GM18511 (cell line): ENCODE data around the gene TFAP2C.
"Not testable (repeated sequence)": the region's sequence is repeated elsewhere in the genome, so short reads cannot be mapped to it uniquely, and the experiment has no call there.

ENCODE experiments used
- ATAC-seq: cut with Tn5 transposase; IDR thresholded peaks from one replicate; pipeline ENCODE4 v1.9.1; 2021; ENCODE audit warnings: mild to moderate bottlenecking, moderate library complexity; ENCODE audit not compliant: unreplicated experiment

TFAP2C gene

DNA sequence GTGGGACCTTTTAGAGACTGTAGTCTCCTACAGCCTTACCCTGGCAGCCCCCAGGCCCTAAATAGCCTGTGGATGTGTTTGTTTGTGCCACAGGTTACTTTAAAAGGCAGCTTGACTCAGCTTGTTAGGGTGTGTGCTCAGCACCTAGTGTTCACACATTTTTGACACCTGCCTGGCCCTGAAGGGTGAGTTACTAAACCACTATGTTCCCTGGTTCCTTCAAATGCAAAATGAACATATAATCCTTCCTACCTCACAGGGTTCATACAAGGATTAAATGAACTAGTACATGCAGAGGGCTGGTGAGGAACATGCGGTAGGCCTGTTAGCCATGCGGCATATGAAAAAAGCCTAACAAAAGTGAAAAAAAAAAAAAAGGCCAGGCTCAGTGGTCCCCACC, 14.9 kb upstream of the TFAP2C start:
- no peak for ATAC-seq

DNA sequence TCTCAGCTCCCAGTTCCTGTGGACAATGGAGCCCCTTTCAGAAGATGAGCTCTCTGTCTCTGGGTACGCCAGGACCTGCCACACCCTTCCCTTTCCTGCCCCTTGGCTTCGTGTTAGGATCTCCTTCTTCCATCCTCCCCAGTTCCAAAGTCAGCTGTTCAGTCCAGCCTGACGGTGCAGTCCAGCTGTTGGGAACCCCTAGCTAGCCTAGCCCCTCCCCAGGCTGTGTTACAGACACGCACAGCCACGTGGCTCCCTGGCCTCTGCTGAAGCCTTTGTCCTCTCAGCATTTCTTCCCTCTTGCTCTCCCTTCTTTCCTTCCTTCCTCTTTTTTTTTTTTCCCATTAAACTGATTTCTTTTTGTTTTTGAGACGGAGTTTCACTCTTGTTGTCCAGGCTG, 12.4 kb upstream of the TFAP2C start:
- no peak for ATAC-seq

DNA sequence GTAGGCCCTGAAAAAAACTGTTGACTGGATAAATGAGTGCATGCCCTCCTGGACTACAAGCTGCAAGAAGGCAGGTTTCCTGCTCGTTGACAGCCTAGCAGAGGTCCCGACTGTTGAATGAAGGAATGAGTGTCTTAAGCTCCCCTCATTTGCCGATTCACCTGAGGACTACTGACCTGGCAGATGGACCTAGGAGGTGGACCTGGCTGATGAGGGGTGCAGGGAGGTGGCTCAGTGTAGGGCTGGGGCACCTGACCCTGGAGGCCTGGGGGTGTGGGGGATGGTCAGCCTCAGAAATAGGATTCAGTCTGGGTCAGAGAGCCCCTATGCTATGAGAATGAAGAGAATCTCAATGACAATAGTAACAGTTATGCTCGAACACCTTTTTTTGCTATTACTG, 11.6 kb upstream of the TFAP2C start:
- ATAC-seq: no peak

DNA sequence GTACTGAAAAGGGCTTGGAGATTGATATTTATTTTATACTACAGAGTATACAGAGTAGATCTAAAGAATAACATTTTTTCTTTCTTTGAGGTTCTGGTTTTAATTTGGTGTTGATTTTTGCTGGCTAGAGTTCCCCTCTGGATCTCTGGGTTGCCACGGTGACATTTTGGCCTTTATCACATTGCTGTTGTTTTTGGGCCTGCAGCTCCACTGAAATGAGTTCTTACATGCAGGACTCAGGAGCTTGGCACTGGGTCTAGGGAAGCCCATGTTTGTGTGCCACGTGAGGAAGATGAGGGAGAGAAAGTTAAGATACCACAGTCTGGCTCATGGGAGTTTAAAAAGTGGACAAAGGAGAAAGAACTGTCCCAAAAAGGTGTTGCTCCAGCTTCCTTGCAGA, 7.4 kb upstream of the TFAP2C start:
- ATAC-seq: no peak

DNA sequence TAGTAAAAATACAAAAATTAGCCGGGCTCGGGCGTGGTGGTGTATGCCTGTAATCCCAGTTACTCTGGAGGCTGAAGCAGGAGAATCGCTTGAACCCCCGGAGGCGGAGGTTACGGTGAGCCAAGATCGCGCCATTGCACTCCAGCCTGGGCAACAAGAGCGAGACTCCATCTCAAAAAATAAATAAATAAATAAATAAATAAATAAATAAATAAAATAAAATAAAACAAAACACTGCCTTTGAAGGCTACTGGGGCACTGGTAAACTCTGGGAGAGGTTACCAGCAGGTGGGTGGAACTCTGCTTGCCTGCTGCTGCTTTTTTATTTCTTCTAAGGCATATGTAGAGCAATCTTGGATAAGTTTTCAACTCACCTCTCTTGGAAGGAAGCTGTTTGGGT, 5.2 kb upstream of the TFAP2C start:
- ATAC-seq: not testable (repeated sequence)

DNA sequence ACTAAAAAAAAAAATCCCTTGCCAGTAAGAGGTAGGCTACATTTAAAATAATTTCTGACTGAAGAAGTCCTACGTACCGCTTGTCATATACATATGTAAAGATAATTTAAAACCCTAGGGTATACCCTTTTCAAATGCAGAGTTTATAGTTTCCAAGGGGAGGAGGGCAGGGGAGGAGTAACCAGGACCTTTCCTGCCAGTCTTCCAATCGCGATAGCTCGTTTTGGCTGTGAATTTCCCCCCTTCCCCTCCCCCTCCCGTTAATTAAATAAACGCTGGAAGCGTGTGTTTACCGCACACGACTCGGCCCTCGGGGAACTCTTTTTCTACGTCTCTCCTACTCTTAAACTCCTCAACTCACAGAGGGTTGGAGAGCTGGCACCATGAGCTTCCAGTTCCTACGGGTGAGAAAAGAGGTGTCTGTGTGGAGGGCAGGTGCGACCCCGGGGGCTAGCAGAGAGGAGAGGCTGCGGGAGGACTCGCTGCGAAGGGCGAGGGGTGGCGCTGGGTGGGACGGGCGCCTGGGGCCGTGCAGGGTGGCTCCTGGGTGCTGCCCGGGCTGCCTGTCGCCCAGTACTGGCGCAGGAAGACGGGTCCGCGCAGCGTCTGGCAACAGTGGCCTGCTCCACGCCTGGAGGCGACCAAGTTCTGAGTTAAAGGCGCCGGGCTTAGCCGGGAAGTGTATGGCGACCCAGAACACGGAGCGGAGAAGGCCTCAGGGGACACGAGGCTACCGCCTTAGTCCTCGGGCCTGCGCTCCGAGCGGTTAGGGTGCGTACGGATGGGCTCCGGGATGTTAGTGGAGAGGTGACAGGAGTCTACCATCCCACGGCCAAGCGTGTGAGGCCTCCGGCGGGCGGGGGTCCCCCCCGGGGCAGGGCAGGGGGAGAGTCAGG, 4.1 kb upstream of the TFAP2C start:
- no peak for ATAC-seq

DNA sequence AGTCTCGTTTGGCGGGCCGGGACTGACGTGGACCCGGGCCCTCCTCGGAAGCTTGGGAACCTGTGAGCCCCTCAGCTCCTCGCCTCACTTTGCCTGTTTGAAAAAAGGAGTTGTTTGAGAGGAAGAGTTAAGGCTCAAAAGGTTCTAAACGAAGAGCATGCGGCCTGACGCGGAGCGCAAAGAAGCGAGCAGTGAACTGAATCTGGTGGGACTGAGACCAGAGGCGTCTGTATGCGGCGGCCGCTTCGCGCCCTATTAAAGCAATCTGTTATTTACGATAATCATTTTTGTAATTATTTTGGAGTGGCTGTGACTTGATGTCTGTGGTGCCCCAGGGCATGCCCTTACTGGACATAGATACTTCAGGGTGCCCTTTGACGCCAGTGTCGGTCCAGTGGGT, 3.3 kb upstream of the TFAP2C start:
- ATAC-seq: no peak

DNA sequence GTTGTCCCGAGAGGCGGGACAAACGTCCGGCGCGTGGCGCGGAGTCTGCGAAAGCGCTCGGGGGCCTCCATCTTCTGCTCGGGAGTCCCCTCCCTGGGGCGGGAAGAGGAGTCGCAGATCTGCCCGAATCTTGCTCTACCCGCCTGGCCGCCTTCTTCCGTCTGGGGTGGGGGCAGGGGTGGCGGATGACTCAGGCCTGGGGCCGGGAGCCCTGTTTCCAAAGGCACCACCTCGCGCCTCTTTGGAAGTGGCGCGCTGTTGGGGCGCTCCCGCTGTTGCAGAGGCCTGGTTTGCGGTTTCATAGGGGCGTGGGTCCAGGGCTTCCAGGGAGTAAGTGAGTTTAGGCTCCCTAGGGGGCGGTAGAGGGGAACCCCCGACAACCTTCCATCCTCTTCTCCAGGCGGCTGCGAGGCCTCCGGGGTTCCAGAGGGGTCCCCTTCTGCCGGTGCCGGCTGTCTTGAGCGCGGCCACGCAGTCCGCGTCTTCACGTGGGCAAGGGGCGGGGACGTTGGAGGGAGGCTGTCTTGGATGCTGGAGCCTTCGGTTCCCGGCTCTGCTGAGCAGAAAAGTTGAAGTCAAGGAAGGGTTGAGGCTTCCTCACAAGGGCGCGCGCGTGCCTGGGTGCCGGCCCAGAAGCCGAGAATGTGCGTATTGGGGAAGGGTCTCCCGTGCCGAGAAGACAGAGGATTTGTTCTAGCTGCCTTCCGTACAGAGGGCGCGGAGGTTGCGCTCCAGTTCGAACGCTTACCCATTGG, 2.6 kb upstream of the TFAP2C start:
- ATAC-seq: no peak

DNA sequence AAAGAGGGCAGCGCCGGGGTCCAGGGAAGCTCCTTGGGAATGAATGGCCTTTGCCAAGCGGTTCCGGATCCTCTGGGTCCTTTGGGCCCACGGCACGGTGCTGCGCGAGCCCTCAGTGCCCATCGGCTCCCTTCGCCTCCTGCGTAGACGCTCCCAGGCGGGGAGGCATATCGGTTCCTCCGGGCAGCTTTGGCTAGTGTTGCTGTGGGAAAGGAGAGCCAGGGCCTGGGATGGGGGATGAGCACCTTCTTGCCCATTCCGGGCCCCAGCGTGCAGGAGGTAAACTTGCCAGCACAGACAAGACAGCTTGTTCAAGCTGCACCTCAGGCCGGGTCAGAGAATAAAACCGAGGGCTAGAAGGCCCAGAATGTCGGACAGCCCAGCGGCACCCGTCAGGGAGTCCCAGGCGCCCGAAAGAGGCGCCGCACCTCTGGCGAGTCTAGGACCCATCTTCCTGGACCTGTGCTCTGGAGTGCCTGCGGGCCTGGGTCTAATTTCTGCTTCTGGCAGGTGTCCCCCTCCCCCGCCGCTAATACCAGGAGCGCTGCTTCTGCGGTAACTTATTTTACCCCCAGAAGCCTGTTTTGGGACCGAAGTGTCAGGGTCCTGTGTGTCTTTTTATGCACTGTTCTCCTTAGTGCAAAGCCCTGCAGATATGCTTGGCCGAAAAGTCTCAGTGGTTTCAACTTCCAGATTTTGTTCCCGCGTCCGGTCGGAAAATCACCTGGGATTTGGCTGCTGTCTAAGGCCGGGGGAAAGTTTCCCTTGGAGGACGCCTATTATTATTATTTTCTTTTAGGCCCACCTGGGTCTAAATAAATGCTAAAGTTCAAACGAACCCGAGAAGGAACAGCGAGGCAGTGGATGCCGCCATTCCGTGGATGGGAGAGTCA, 1.7 kb upstream of the TFAP2C start:
- no peak for ATAC-seq

DNA sequence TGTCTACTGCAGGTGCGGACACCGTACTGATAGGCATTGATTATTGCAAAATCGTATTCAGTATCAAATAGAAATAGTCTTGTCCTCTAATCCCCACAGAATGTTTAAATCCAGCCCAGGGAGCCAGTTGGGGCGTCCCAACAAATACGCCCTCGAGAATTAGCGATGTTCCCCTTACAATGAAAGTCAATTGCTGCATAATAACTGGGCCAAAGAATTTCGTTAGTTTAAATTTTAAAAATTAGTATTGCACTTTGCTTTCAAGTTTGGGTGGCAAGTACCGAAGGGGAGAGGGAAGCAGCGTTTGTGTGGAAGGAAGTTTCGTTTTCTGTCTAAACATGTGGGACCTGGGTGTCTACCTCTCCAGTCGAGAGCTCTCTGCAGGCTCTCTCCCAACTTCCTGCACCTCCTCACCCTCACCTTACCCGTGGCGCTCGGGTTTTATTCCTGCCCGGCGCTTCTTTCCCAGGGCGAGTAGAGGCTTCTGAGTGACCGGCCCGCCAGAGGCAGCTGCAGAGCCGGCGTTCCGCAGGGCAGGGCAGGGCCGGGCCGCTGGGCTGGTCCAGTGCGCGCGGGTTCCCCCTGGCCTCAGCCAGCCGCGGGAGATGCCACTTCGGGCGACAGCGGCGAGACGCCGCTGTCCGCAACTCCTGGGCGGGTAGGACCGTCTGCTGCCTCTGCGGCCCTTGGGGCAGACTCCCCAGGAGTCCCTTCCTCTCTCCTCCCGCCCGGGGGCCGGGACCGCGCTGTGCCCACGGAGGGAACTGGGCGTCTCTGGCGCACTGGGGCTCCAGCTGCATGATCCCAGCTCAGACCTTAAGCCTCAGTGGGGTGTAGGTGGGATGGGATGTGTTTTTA, 862 bp upstream of the TFAP2C start:
- ATAC-seq: no peak

DNA sequence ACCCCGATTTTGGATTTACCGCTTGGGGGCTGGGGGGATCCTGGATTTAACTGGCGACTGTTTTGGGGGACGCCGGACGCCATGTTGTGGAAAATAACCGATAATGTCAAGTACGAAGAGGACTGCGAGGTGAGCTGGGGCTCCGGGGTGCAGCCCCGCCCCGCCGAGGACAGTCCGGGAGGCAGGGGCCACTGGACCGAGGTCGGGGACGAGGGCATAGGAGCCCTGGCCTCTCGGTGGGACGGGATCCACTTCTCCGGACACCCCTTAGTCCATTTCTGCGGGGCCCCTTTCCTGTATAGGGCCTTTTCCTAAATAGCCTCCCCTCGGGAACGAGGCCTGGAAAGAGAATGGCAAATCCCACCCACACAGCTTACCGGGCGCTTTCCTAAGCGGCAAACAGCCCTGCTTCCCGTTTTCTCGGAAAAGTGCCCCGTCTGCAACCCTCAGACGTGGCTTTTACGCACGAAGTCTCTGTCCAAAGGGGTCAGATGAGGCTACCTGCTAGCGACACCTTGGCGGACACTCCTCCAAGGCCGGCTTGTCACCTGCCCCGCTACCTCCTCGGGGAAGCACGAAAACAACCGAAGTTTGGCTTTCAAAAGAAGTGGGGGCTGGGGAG, 469 bp downstream of the TFAP2C start:
- ATAC-seq: no peak

DNA sequence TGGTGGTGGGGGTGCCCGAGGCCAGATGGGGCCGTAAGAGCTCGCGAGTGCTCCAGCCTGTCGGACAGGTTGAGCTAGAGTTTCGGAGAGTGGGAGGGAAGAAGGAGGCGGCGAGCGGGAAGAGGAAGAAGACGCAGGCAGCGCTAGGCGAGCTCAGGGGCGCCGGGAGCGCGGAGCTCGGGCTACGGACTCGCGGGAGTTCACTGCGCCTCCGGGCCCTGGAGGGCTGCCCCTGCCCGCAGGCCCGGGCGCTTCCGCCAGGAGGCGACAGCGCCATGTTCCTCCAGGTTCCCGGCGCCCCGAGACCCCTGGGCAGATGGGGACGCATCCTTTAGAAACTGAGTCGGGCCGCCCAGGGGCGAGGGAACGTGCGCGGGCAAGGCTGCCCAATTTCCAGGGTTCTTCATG, 984 bp downstream of the TFAP2C start:
- no peak for ATAC-seq

DNA sequence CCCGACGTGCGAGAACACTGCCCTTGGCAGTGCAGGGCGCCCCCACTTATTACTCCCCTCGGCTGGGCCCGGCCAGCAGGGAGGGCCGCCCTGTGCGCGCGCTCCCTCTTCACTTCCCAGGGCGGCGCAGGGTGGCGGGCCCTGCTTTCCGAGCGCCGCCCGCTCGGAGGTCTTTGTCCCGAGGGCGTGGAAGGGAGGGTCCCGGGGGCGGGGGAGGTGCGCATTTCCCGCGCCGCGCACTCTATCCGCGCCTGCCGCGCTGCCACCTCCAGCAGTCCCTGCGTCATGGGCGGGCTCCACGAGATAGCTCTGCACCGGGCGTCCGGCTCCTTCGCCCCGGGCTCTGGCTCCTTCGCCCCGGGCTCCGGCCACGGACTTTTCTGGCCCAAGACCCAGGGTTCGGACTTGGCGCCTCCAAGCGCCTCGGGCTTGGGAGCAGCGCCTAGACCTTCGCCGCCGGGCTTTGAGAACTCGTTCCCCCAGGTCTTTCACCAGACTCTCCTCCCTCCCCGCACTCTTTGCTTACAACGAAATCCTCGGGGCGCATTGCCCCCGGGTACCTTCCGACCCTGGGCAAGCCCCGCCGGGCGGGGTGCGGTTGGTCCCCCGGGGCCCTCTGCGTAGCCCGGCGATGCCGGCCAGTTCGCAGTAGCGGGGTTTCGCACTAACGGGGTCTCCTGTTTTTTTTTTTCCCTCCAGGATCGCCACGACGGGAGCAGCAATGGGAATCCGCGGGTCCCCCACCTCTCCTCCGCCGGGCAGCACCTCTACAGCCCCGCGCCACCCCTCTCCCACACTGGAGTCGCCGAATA, 1.6 kb downstream of the TFAP2C start:
- ATAC-seq: no peak

DNA sequence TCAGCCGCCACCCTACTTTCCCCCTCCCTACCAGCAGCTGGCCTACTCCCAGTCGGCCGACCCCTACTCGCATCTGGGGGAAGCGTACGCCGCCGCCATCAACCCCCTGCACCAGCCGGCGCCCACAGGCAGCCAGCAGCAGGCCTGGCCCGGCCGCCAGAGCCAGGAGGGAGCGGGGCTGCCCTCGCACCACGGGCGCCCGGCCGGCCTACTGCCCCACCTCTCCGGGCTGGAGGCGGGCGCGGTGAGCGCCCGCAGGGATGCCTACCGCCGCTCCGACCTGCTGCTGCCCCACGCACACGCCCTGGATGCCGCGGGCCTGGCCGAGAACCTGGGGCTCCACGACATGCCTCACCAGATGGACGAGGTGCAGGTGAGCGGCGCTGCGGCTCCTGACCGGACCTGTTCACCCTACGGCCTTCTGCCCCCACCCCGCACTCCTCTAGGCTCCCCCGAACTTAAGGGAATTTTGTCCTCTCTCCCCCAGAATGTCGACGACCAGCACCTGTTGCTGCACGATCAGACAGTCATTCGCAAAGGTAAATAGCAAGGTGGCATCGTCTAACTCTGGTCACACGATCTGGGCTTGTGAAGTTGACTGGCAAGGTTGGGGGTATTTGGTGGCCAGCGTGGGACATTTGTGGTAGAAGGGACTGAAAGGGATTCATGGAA, 2.3 kb downstream of the TFAP2C start:
- ATAC-seq: no peak

DNA sequence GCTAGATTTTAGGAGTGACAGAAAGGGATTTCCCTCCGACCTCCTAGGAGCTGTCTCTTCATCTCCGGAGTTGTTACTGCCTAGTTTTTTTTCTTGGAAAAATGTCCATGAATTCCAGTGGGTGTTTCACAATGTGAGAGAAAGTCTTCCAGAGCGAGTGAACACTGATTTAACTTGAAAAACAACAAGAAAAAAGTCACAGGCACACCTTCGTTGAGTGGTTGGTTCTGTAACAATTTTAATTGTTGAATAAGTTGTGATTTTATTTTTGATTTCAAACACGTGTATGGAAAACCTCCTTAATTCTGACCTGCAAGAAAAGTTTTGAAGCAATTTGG, 2.9 kb downstream of the TFAP2C start:
- ATAC-seq: no peak

DNA sequence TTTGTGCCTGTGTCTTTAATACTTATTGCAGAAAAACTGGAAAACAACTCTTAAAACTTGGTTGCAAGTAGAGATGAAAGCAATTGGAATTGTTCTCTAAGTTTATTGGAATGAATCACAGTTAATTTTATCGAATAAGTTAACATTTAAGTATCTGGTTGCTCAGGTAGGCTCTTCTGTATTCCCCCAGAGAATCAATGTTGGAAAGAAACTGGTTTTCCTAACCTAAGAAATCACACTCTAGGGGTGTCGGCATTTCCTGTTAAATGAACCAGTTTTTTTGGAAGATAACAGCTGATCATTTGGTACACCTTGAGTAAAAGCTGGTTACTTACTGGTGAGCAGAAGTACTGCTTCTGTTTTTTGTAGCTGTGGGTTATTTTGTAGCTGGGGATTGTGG, 5.2 kb downstream of the TFAP2C start:
- ATAC-seq: no peak

DNA sequence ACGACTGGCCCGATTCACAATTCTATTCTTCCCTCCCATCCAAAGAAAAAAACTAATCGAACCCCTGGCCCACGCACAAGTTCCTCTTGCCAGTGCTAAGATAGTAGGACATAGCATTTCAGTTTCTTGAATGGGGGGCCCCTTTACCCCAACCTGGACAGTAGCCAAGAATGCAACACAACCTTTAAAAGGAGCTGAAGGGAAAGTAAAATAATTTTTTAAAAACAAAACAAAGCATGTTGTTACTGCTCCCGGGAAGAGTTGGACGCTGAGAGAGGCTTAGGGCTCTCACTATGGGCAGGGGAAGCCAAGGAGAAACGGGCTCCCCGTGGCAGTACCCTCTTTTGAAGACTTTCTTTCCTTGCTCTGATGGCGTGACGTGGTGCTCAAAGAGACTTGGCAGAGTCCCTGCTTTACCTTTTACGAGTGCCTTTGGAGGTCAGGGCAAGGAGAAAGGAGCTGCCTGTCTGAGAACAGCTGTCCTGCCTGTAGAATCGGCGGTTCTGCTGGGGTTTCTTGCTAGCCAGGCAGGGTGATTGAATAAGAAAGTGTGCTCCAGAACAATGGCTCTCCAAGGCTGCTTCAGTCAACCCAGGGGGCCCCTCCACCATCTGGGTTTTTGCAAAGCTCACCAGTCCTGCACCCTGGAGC, 5.8 kb downstream of the TFAP2C start:
- no peak for ATAC-seq

DNA sequence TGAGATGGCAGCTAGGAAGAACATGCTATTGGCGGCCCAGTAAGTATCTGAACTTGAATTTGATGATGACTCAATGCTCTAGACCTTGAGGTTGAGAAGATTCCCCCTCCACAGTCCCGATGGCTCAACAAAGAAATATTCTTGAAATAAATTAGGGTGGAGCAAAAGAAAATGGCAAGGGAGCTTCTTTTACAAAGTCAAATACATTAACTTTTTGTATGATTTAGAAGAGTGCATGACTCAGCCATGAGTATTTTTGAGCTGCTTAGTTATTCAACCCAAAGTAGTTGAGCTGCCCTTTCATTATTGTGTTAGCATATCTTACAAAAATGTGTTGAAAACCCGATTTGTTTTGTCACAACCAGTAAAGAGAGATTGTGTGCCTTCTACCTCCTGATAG, 7.6 kb downstream of the TFAP2C start:
- no peak for ATAC-seq
